Tibial nerve (tissue), 4 donors: Measurements from ENCODE around the gene EPN1. TPM values are rescaled to one million over a fixed set of nuclear protein-coding genes. Genes with fewer than 3 reads are reported as not detected.

ENCODE experiments used
- DNase-seq, 2 donors: peaks; one replicate each; pipeline ENCODE4 v3.0.0-alpha.2; 2019; ENCODE audit warnings: low spot score in 2 of 2
- H3K27ac ChIP-seq, 4 donors: fragments of 200-600 bp; sonication (generic) in 3 of 4; one replicate each; pipeline ENCODE4 v1.5.1; 2017 to 2019; ENCODE audit warnings: mild to moderate bottlenecking in 1 of 4
- H3K27me3 ChIP-seq, 2 donors: fragments of 200-600 bp; sonication (generic) in 1 of 2; one replicate each; pipeline versions ENCODE4 v1.5.1 to v1.6.0; 2017 to 2019
- H3K36me3 ChIP-seq, 3 donors: fragments of 200-600 bp; sonication (generic); one replicate each; pipeline ENCODE4 v1.5.1; 2018 to 2019
- H3K4me1 ChIP-seq, 4 donors: fragments of 200-600 bp; sonication (generic) in 3 of 4; one replicate each; pipeline ENCODE4 v1.5.1; 2017 to 2019
- H3K4me3 ChIP-seq, 4 donors: fragments of 200-600 bp; sonication (generic) in 3 of 4; one replicate each; pipeline ENCODE4 v1.5.1; 2017 to 2019; ENCODE audit warnings: mild to moderate bottlenecking in 1 of 4, moderate library complexity in 1 of 4
- H3K9me3 ChIP-seq, 4 donors: fragments of 200-600 bp; sonication (generic) in 3 of 4; one replicate each; pipeline ENCODE4 v1.5.1; 2017 to 2019
- EP300 ChIP-seq, 2 donors: sonication (generic); formaldehyde crosslinking; IDR thresholded peaks; one replicate each; pipeline ENCODE4 v1.6.1; 2017; ENCODE audit warnings: antibody characterized with exemption in 2 of 2, mild to moderate bottlenecking in 1 of 2
- POLR2A ChIP-seq, 2 donors: fragments of 450-650 bp; IDR thresholded peaks; one replicate each; pipeline ENCODE4 v1.6.1; 2017; ENCODE audit warnings: antibody characterized with exemption in 2 of 2, mild to moderate bottlenecking in 2 of 2, moderate library complexity in 2 of 2
- WGBS, 2 donors: methylation state at CpG; one replicate each; pipeline ENCODE4 v1.1.5; 2018; 5-methylcytosine and 5-hydroxymethylcytosine counted together
- total RNA-seq, 4 donors: library from RNA; depleted of rRNA; stranded (reverse); fragments of >200 nt; gene quantifications; one replicate each; pipeline ENCODE4 v1.1.0, GENCODE V29; 2016
- TF ChIP-seq, protein P1 (sequence below), 5 experiments: fragments of 200-600 bp in 3 of 5; fragments of 450-650 bp in 2 of 5; sonication (generic) in 3 of 5; IDR thresholded peaks; one replicate each; pipeline ENCODE4 v1.5.1; 2016 to 2019; ENCODE audit warnings: antibody characterized with exemption in 5 of 5, mild to moderate bottlenecking in 3 of 5, moderate library complexity in 2 of 5

EPN1 gene
- total RNA-seq: 100 to 1,000 TPM in 3 of 4 donors, 10 to 100 TPM in 1; 92.0 to 164 (median 118) TPM

DNA sequence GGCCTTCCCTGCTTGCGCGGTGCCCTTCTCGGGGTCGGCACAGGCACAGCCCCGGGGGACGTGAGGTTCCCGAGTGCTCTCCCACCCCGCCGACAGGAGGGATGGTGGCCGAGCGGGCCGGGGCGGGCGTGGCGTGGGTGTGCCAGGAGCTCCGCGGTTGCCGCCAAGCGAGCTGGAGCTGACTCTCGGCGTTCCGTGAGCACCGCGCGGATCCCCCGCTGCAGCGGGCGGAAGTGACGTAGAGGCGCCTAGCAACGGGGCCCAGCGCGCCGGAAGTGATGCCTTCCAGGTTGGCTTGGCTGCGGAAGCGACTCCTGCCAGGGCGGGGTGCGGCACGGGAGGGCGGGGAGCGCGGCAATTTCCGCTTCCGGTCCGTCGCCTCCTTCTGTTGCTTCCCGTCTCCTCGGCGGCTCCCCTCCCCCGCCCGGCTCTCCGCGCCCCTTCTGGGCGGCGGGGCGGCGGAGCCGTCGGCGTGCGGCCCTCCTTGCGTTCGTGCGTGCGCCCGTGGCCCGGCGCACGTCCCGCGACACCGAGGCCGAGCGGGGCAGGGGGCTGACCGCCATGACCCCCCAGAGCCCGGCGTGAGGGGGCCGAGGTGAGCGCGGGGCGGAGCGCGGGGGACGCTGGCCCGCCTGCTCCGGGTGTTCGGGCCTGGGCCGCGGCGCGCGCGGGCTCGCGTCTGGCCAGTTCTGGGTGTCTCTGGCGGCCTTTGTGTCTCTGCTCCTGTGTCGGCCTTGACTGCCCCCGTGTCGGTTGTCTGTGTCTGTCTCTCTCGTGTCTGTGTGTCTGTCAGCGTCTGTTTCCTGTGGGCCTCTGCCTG, at the start of gene EPN1:
Gene EPN1 (plus strand): TSS at position 386 of the 820 bp plus-strand sequence. CDS start 3,402 bp downstream, outside the sequence.
- peak; percentile 78 to 94 for TF ChIP-seq EP300 (IDR thresholded peaks at IDR 0.05)
- TF ChIP-seq, protein P1, sequence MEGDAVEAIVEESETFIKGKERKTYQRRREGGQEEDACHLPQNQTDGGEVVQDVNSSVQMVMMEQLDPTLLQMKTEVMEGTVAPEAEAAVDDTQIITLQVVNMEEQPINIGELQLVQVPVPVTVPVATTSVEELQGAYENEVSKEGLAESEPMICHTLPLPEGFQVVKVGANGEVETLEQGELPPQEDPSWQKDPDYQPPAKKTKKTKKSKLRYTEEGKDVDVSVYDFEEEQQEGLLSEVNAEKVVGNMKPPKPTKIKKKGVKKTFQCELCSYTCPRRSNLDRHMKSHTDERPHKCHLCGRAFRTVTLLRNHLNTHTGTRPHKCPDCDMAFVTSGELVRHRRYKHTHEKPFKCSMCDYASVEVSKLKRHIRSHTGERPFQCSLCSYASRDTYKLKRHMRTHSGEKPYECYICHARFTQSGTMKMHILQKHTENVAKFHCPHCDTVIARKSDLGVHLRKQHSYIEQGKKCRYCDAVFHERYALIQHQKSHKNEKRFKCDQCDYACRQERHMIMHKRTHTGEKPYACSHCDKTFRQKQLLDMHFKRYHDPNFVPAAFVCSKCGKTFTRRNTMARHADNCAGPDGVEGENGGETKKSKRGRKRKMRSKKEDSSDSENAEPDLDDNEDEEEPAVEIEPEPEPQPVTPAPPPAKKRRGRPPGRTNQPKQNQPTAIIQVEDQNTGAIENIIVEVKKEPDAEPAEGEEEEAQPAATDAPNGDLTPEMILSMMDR (IDR thresholded peaks at IDR 0.05): peak in 1 of 5 experiments; percentile 34
- TF ChIP-seq POLR2A (IDR thresholded peaks at IDR 0.05): peak in 1 of 2 donors; percentile 47
- peaks cover 0 to 58% (median 32%) of the 10 kb centered on the region in 3 donors for H3K36me3 ChIP-seq
- WGBS, 2 donors: 0 to 1% methylated on average over 14 to 34 of the region's 101 CpGs
- H3K4me1 ChIP-seq: peaks cover 0 to 70% (median 36%) of the 10 kb centered on the region in 4 donors
- no peaks in the 10 kb centered on the region for H3K9me3 ChIP-seq
- DNase-seq: peak; percentile 89
- peak within 1 kb of the TSS; percentile 22 to 94 (median 90) for H3K27ac ChIP-seq
- H3K4me3 ChIP-seq: peak within 1 kb of the TSS; percentile 70 to 90 (median 80)
- H3K27me3 ChIP-seq: no peaks in the 10 kb centered on the region

DNA sequence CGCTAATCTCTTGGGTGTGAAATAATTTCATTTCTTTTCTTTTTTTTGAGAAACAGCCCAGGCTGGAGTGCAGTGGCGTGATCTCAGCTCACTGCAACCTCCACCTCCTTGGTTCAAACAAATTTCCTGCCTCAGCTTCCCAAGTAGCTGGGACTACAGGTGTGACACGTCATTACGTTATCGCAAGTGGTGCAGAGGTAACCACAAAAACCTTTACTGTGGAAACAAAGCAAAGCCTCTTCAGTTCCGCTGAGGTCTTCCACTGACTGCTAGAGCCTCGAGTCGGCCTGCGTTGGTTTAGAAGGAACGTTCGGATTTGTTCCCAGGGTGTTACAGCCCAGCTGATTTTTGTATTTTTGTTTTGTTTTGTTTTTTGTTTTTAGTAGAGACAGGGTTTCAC, 48.7 kb upstream of the EPN1 start:
- Histone ChIP-seq H3K27me3 (no peaks in the 10 kb centered on the region), H3K4me1 (peaks cover 4 to 22% (median 6%) of the 10 kb centered on the region in 4 donors), H3K4me3 (no peak overlapping the region), H3K36me3 (peaks cover 0 to 15% (median under 1%) of the 10 kb centered on the region in 3 donors), H3K27ac (no peak overlapping the region), H3K9me3 (no peaks in the 10 kb centered on the region)
- DNase-seq: no peak
- TF ChIP-seq POLR2A (IDR thresholded peaks at IDR 0.05): no peak
- TF ChIP-seq, protein P1 (IDR thresholded peaks at IDR 0.05): no peak
- TF ChIP-seq EP300 (IDR thresholded peaks at IDR 0.05): no peak
- WGBS, 2 donors: 88 to 89% methylated on average over 11 of the region's 11 CpGs

DNA sequence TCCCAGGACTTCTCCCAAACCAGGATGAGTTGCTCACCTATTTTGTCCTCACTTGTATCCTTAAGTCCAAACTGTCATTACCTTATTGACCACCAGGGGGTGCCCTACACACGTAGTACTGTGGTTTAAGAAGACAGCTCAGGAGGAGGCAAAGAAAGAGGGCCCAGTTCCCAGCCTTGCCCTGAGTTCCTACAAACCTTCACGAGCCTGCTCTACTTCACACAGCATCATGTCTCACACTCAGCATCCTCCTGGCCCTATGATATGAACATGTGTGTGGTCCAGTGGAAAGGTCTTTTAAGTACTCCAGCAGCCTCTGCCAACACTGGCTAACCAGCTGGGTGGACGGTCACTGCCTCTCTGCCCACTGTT, 42.6 kb upstream of the EPN1 start:
- Histone ChIP-seq H3K36me3 (no peaks in the 10 kb centered on the region), H3K4me1 (peaks cover 0 to 42% (median 21%) of the 10 kb centered on the region in 4 donors), H3K9me3 (no peaks in the 10 kb centered on the region), H3K27ac (peak overlapping the region in 3 of 4 donors; percentile 21 to 78 (median 45)), H3K27me3 (no peaks in the 10 kb centered on the region), H3K4me3 (no peak overlapping the region)
- peak; percentile 91 to 100 for DNase-seq
- 21 to 22% methylated on average over 3 of the region's 3 CpGs for WGBS, 2 donors
- no peak for TF ChIP-seq EP300 (IDR thresholded peaks at IDR 0.05)
- TF ChIP-seq POLR2A (IDR thresholded peaks at IDR 0.05): no peak
- TF ChIP-seq, protein P1 (IDR thresholded peaks at IDR 0.05): peak; percentile 81 to 89 (median 85)

DNA sequence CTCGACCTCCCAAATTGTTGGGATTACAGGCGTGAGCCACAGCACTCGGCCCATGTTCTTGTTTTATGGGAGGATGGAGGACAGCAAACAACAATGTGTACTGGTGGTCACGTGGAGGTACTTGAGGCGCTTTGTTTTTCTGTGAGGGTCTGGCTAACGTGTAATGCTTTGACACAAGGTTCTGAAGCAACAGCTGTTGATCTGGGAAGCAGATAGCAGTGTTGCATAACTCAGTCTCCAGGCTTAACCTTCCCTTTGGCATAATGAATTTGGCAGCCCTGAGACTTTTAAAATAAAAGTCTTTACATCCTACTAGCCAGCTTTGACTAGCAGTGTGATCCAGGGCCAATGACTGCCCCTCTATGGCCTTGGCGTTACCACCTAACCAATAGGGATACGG, 41.2 kb upstream of the EPN1 start:
- Histone ChIP-seq H3K27me3 (no peaks in the 10 kb centered on the region), H3K4me3 (no peak overlapping the region), H3K27ac (peak overlapping the region in 2 of 4 donors; percentile 100), H3K9me3 (no peaks in the 10 kb centered on the region), H3K36me3 (peaks cover 0 to 5% (median 0%) of the 10 kb centered on the region in 3 donors), H3K4me1 (peaks cover 0 to 56% (median 22%) of the 10 kb centered on the region in 4 donors)
- 85 to 88% methylated on average over 8 of the region's 8 CpGs for WGBS, 2 donors
- no peak for DNase-seq
- TF ChIP-seq POLR2A (IDR thresholded peaks at IDR 0.05) (no peak), EP300 (IDR thresholded peaks at IDR 0.05) (no peak)
- TF ChIP-seq, protein P1 (IDR thresholded peaks at IDR 0.05): no peak

DNA sequence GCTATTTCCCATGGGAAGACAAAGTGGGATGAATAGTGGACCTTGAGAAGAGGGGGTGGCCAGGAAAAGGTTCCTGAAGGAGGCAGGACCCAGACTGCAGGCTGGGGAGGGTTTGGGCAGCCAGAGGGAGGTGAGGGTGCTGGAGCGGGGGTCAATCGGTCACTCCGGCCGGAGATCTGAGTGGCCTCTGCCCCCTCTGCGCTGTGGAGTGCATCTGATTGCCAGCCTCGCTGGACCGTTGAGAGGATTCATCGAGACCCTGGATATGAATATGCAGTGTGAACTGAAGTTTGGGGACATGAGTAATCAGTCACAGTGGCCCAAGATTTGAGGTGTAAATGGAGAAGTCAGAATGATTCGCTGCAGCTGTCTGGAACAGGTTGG, 39.7 kb upstream of the EPN1 start:
- peaks cover 0 to 71% (median 33%) of the 10 kb centered on the region in 4 donors for H3K4me1 ChIP-seq
- DNase-seq: no peak

More for the DNA sequence above, 39.7 kb upstream of the EPN1 start:
- peak overlapping the region; percentile 98 to 100 (median 100) for H3K27ac ChIP-seq
- 4 to 7% methylated on average over 9 of the region's 9 CpGs for WGBS, 2 donors
- peaks cover 0 to 5% (median 0%) of the 10 kb centered on the region in 3 donors for H3K36me3 ChIP-seq
- no peaks in the 10 kb centered on the region for H3K9me3 ChIP-seq
- no peak for TF ChIP-seq POLR2A (IDR thresholded peaks at IDR 0.05)
- TF ChIP-seq, protein P1 (IDR thresholded peaks at IDR 0.05): no peak
- no peak for TF ChIP-seq EP300 (IDR thresholded peaks at IDR 0.05)
- H3K4me3 ChIP-seq: peak overlapping the region; percentile 96 to 100 (median 99)
- no peaks in the 10 kb centered on the region for H3K27me3 ChIP-seq
